Upper lobe of left lung (tissue), 4 donors: ENCODE results near the gene TMPRSS11F.

ENCODE experiments used
- CTCF ChIP-seq, 6 experiments: fragments of 450-650 bp in 4 of 6; fragments of 200-600 bp in 2 of 6; sonication (generic) in 2 of 6; IDR thresholded peaks; one replicate each; pipeline ENCODE4 v1.5.1; 2016 to 2019; ENCODE audit warnings: antibody characterized with exemption in 6 of 6
- EP300 ChIP-seq, 4 donors: sonication (generic); formaldehyde crosslinking; IDR thresholded peaks; one replicate each; pipeline ENCODE4 v1.5.1; 2017; ENCODE audit warnings: antibody characterized with exemption in 4 of 4, control low read depth in 2 of 4
- POLR2A ChIP-seq, 4 donors: fragments of 450-650 bp; IDR thresholded peaks; one replicate each; pipeline ENCODE4 v1.5.1; 2016 to 2017; ENCODE audit warnings: antibody characterized with exemption in 4 of 4, mild to moderate bottlenecking in 2 of 4
- POLR2AphosphoS5 ChIP-seq, 2 donors: sonication (generic); formaldehyde crosslinking; IDR thresholded peaks; one replicate each; pipeline ENCODE4 v1.5.1; 2017; ENCODE audit warnings: antibody characterized with exemption in 2 of 2

- TF ChIP-seq EP300 (IDR thresholded peaks at IDR 0.05) (no peak), POLR2AphosphoS5 (IDR thresholded peaks at IDR 0.05) (no peak), POLR2A (IDR thresholded peaks at IDR 0.05) (no peak), CTCF (IDR thresholded peaks at IDR 0.05) (no peak)
These were observed 17.4 kb upstream of the TMPRSS11F start for GRCh38 chr4:68147079-68147478.
